GM10266 (cell line): ENCODE measurements around the gene PLA2G2E.
"Not testable (repeated sequence)": the region's sequence is repeated elsewhere in the genome, so short reads cannot be mapped to it uniquely, and the experiment has no call there.

Experiments used
- DNase-seq: peaks from one replicate; pipeline ENCODE4 v3.0.0; 2012; ENCODE audit errors: extremely low spot score
- TF ChIP-seq, protein P1 (sequence below): IDR thresholded peaks from 2 replicates; pipeline ENCODE4 v1.5.1; 2012; ENCODE audit warnings: mild to moderate bottlenecking, low read depth; ENCODE audit not compliant: control insufficient read depth, insufficient read depth; ENCODE audit errors: missing control alignments

Gene PLA2G2E

DNA sequence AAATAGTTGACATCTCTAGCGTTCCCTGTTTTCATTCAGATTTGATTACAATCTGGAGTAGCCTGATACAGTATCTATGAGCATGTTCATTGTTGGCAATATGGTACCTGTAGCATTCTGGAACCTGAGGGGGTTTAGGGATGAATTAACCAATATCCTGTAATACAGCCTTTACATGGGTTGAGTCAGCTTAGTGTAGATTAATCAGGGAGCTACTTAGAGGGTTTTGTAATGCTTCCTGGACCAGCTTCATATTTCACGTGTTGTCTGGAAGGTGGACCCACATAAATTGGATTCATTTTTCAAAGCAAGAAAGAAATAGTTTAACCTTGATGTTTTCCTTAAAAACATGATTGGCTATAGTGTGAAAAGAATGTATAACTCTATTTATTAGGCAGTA lies 37.6 kb downstream of the PLA2G2E start:
- DNase-seq: no peak
- TF ChIP-seq, protein P1, sequence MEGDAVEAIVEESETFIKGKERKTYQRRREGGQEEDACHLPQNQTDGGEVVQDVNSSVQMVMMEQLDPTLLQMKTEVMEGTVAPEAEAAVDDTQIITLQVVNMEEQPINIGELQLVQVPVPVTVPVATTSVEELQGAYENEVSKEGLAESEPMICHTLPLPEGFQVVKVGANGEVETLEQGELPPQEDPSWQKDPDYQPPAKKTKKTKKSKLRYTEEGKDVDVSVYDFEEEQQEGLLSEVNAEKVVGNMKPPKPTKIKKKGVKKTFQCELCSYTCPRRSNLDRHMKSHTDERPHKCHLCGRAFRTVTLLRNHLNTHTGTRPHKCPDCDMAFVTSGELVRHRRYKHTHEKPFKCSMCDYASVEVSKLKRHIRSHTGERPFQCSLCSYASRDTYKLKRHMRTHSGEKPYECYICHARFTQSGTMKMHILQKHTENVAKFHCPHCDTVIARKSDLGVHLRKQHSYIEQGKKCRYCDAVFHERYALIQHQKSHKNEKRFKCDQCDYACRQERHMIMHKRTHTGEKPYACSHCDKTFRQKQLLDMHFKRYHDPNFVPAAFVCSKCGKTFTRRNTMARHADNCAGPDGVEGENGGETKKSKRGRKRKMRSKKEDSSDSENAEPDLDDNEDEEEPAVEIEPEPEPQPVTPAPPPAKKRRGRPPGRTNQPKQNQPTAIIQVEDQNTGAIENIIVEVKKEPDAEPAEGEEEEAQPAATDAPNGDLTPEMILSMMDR: no peak

DNA sequence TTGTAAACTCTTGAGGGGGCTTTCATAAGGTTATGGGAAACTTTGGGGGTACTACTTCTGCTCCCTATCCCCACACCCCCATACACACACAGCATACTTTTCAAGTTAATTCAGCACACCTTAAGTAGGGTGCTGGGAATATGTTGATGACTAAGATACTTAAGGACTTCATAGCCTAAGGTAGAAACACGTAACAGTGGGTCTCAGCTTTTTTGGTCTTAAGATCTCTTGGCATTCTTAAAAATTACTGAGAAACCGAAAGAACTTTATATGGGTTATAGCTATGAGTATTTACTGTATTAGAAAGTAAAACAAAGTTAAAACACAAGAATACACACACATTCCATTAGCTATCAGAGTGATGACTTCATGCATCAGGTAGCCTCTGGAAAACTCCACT lies 39.1 kb downstream of the PLA2G2E start:
- DNase-seq: no peak
- TF ChIP-seq, protein P1: no peak

DNA sequence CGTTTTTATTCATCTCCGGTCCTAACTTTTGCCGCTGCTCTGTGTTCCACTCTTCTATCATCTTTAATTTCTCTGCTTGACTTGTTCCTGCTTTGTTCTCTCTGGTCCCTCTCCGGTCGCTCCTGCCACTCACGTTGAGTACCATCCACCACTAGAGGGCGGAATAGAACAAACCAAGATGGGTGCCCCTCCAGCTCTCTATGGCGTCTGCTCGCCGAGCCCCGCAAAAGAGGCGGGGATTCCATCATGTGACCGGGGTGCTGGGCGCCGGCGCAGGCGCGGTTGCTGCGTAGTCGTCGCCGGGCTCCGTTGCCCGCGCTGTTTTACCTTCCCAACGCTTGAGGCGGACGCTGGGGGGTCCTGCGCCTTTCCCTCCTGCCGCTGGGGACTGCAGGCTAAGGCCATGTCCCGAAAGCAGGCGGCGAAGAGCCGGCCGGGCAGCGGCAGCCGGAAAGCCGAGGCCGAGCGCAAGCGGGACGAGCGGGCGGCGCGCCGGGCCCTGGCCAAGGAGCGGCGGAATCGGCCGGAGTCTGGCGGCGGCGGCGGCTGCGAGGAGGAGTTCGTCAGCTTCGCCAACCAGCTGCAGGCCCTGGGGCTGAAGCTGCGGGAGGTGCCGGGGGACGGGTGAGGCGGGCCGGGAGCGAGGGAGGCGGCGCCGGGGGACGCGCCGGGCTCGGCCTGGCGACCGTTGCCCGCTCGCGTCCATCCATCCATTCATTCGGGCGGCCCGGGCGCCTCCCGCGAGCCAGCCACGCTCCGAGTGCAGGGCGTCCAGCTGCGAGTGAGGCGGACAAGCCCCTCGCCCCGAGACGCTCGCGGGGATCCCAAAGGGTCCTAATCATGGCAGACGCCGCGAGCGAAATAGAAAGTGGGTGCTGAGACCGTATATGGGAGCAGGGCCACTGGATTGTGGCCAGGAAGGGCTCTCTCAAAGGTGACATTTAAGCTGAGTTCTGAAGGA lies 41.0 kb downstream of the PLA2G2E start, which contains the start of gene OTUD3:
OTUD3 (plus strand) TSS at position 285 of the 961 bp plus-strand sequence; CDS start at position 404, 119 bp downstream.
- TF ChIP-seq, protein P1: peak; percentile 89
- DNase-seq: peak; percentile 98

DNA sequence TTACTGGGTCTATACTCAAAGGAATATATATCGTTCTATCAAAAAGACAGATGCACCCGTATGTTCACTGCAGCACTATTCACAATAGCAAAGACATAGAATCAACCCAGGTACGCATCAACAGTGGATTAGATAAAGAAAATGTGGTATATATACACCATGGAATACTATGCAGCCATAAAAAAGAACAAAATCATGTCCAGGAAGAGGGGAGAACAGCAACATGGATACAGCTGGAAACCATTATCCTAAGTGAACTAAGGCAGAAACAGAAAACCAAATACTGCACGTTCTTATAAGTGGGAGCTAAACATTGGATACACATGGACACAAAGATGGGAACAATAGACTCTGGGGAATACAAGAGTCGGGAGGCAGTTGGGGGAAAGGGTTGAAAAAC lies 42.6 kb downstream of the PLA2G2E start:
- DNase-seq: not testable (repeated sequence)

DNA sequence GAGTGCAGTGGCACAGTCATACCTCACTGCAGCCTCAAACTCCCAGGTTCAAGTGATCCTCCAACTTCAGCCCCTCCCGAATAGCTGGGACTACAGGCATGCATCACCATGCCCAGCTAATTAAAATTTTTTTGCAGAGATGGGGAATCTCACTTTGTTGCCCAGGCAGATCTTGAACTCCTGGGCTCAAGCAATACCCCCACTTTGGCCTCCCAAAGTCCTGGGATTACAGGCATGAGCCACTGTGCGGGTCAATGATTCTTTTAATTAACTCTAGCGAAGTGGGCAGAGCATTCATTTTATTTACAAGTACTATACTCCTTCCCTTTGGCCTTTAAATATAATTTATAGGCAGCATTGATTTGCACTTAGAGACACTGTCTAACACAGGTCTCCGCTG lies 43.8 kb downstream of the PLA2G2E start:
- TF ChIP-seq, protein P1: no peak

DNA sequence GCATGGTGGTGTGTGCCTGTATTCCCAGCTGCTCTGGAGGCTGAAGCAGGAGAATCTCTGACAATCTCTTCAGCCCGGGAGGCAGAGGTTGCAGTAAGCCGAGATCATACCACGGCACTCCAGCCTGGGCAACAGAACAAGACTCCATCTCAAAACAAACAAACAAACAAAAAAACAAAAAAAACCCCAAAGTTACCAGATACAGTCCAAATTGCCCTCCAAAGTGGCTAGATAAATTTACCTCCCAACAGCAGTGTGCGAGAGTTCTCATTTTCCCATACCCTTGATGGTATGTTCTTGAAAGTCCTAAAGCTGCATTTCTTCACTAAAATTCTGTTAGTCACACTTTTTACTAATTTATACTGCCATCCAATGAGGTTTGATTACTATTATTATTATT lies 44.2 kb downstream of the PLA2G2E start:
- DNase-seq: no peak
- TF ChIP-seq, protein P1: no peak

More for the DNA sequence above, 43.8 kb downstream of the PLA2G2E start:
- DNase-seq: no peak

DNA sequence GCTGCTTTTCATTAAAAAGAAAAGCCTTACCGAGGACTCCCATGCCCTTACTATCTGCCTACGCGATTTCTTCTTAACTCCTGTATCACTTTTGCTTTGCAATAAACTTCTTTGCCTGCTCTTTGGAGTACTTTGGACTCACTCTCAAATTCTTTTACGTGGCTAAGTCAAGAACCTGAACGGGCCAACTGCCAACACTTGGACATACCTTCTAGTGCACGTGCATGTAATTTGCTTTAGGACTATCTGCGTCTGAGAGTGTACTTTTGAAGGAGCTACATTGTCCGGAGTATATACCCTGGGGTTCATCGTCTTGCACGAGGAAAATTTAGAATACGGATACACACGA lies 44.8 kb downstream of the PLA2G2E start:
- DNase-seq: no peak
- TF ChIP-seq, protein P1: no peak
